Measurements from ENCODE around the gene GALNT10.

DNA sequence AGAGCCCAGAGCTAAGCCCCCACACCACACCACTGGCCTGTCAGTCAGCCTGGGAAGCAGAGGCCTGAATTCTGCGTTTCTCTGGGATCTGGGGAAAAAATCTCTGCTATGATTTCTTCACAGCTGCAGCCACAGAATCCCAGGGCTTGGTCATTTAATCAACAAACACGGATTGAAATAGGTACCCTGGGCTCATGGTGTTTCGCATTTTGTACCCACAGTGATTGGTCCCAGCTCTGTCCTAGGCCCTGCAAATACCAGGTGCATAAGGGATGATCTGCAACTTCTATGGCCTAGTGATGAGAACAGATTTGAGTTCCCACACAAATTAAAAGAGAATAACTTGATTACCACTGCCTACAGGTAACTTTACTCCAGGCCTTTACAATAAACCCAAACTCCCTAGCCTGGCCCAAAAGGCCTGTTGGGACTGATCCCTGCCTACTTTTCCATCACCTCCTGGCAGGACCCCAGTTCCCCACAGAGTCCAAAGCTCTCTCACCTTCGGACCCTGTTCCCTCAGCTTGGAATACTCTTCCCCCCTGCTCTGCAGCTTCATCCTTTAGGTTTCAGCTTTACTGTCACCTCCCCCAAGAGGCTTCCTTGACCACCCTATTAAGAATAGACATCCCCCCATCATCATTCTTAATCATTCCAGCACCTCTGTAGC is 240.6 kb downstream of the GALNT10 start:
- TF ChIP-seq, protein P1, sequence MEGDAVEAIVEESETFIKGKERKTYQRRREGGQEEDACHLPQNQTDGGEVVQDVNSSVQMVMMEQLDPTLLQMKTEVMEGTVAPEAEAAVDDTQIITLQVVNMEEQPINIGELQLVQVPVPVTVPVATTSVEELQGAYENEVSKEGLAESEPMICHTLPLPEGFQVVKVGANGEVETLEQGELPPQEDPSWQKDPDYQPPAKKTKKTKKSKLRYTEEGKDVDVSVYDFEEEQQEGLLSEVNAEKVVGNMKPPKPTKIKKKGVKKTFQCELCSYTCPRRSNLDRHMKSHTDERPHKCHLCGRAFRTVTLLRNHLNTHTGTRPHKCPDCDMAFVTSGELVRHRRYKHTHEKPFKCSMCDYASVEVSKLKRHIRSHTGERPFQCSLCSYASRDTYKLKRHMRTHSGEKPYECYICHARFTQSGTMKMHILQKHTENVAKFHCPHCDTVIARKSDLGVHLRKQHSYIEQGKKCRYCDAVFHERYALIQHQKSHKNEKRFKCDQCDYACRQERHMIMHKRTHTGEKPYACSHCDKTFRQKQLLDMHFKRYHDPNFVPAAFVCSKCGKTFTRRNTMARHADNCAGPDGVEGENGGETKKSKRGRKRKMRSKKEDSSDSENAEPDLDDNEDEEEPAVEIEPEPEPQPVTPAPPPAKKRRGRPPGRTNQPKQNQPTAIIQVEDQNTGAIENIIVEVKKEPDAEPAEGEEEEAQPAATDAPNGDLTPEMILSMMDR (IDR thresholded peaks at IDR 0.05; ENCODE audit: insufficient read depth, low read depth, low read length): no peak
- TF ChIP-seq EZH2 (IDR thresholded peaks at IDR 0.05; ENCODE audit: insufficient read depth, low read length): no peak
